ENCODE measurements around the gene DNAH1. TPM values are rescaled to one million over a fixed set of nuclear protein-coding genes. Genes with fewer than 3 reads are reported as not detected.
A peak's percentile ranks its signal among the peaks of the same experiment; 100 is the strongest.
"Not testable (repeated sequence)": the region's sequence is repeated elsewhere in the genome, so short reads cannot be mapped to it uniquely, and the experiment has no call there.

The DNAH1 gene
- total RNA-seq, 1 experiment from 2014 or later: 2.4 TPM

DNA sequence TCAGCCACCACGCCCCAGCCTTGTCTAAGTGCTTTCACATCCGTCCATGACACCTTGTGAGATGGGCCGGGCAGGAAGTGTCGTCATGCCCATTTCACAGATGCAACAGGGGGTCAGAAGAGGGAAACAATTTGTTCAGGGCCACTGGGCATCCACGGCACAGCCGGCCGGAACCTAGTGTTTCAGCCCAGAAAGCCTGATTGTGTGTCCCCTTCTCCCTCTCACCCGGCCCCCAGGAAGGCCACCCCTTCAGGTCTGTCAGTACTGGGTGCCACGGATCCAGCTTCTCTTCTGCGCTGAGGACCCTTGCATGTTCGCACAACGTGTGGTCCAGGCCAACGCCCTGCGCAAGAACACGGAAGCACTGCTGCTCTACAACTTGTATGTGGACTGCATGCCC is 15.8 kb downstream of the DNAH1 start:
- no TSS peak for BruUV-seq (replicated peaks)
- intact Hi-C loops (cut with micrococcal nuclease; ENCODE audit: unreplicated experiment) (loop anchor here (10.0 kb wide), 1 partner anchor 97 kb away; the partner anchor contains the start of gene TWF2), in situ Hi-C loops (cut with HindIII; ENCODE audit: low pct_unique_long_range_greater_than_20kb, low sequenced_read_pairs) (no loop called here)
- H3K27me3 ChIP-seq (ENCODE audit: control insufficient read depth, insufficient read depth, low read length): no peaks in the 10 kb centered on the region
- no peaks in the 10 kb centered on the region for H3K9me3 ChIP-seq (ENCODE audit: control insufficient read depth, insufficient read depth, low read depth, low read length)
- POLR2A ChIA-PET: no interaction called here
- no peak for ATAC-seq
- TF ChIP-seq POLR2AphosphoS5 (IDR thresholded peaks at IDR 0.05; ENCODE audit: low read depth, low read length): no peak
- no peak for TF ChIP-seq TCF7L2 (IDR thresholded peaks at IDR 0.05; ENCODE audit: low read depth, low read length)
- TF ChIP-seq, protein P1, sequence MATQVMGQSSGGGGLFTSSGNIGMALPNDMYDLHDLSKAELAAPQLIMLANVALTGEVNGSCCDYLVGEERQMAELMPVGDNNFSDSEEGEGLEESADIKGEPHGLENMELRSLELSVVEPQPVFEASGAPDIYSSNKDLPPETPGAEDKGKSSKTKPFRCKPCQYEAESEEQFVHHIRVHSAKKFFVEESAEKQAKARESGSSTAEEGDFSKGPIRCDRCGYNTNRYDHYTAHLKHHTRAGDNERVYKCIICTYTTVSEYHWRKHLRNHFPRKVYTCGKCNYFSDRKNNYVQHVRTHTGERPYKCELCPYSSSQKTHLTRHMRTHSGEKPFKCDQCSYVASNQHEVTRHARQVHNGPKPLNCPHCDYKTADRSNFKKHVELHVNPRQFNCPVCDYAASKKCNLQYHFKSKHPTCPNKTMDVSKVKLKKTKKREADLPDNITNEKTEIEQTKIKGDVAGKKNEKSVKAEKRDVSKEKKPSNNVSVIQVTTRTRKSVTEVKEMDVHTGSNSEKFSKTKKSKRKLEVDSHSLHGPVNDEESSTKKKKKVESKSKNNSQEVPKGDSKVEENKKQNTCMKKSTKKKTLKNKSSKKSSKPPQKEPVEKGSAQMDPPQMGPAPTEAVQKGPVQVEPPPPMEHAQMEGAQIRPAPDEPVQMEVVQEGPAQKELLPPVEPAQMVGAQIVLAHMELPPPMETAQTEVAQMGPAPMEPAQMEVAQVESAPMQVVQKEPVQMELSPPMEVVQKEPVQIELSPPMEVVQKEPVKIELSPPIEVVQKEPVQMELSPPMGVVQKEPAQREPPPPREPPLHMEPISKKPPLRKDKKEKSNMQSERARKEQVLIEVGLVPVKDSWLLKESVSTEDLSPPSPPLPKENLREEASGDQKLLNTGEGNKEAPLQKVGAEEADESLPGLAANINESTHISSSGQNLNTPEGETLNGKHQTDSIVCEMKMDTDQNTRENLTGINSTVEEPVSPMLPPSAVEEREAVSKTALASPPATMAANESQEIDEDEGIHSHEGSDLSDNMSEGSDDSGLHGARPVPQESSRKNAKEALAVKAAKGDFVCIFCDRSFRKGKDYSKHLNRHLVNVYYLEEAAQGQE (IDR thresholded peaks at IDR 0.05; ENCODE audit: insufficient read depth in 1 of 2, low read depth in 2 of 2, low read length in 1 of 2): no peak
- TF ChIP-seq, protein P2, sequence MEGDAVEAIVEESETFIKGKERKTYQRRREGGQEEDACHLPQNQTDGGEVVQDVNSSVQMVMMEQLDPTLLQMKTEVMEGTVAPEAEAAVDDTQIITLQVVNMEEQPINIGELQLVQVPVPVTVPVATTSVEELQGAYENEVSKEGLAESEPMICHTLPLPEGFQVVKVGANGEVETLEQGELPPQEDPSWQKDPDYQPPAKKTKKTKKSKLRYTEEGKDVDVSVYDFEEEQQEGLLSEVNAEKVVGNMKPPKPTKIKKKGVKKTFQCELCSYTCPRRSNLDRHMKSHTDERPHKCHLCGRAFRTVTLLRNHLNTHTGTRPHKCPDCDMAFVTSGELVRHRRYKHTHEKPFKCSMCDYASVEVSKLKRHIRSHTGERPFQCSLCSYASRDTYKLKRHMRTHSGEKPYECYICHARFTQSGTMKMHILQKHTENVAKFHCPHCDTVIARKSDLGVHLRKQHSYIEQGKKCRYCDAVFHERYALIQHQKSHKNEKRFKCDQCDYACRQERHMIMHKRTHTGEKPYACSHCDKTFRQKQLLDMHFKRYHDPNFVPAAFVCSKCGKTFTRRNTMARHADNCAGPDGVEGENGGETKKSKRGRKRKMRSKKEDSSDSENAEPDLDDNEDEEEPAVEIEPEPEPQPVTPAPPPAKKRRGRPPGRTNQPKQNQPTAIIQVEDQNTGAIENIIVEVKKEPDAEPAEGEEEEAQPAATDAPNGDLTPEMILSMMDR (IDR thresholded peaks at IDR 0.05): no peak
- TF ChIP-seq SIN3A (IDR thresholded peaks at IDR 0.05; ENCODE audit: borderline replicate concordance, insufficient read depth, low read depth, low read length): no peak
- no peak overlapping the region for H3K27ac ChIP-seq (ENCODE audit: low read length)
- no peaks in the 10 kb centered on the region for H3K4me1 ChIP-seq (ENCODE audit: control insufficient read depth, insufficient read depth, low read length)
- H3K4me3 ChIP-seq (ENCODE audit: low read depth in 2 of 2, low read length in 2 of 2): no peak overlapping the region
- no peaks in the 10 kb centered on the region for H3K36me3 ChIP-seq (ENCODE audit: control insufficient read depth, insufficient read depth, low read length)
- no peak for DNase-seq (ENCODE audit: low read depth, low spot score)
- CTCF ChIA-PET: no interaction called here

DNA sequence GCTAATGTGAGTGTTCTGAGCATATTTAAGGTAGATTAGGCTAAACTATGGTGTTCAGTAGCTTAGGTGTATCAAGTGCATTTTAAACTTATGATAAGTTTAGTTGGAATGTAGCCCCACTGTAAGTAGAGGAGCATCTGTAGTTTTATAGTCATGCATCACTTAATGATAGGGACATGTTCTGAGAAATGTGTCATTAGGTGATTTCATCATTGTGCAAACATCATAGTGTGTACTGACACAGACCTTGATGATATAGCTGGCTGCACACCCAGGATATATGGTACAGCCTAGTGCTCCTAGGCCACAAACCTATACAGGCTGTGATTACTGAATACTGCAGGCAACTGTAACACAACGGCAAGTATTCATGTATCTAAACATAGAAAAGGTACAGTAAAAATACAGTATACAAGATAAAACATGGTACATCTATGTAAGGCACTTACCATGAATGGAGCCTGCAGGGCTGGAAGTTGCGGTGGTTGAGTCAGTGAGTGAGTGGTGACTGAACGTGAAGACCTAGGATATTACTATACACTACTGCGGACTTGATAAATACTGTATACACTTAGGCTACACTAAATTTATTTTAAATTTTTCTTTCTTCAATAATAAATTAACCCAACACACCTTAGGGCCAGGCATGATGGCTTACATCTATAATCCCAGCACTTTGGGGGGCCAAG is 17.9 kb downstream of the DNAH1 start:
- Histone ChIP-seq H3K27me3 (ENCODE audit: control insufficient read depth, insufficient read depth, low read length) (no peaks in the 10 kb centered on the region), H3K4me1 (ENCODE audit: control insufficient read depth, insufficient read depth, low read length) (no peaks in the 10 kb centered on the region), H3K4me3 (ENCODE audit: low read depth in 2 of 2, low read length in 2 of 2) (no peak overlapping the region), H3K27ac (ENCODE audit: low read length) (no peak overlapping the region), H3K9me3 (ENCODE audit: control insufficient read depth, insufficient read depth, low read depth, low read length) (no peaks in the 10 kb centered on the region), H3K36me3 (ENCODE audit: control insufficient read depth, insufficient read depth, low read length) (no peaks in the 10 kb centered on the region)
- ChIA-PET POLR2A (no interaction called here), CTCF (no interaction called here)
- TF ChIP-seq TCF7L2 (IDR thresholded peaks at IDR 0.05; ENCODE audit: low read depth, low read length): no peak
- TF ChIP-seq, protein P2 (IDR thresholded peaks at IDR 0.05): no peak
- TF ChIP-seq, protein P1 (IDR thresholded peaks at IDR 0.05; ENCODE audit: insufficient read depth in 1 of 2, low read depth in 2 of 2, low read length in 1 of 2): no peak
- TF ChIP-seq SIN3A (IDR thresholded peaks at IDR 0.05; ENCODE audit: borderline replicate concordance, insufficient read depth, low read depth, low read length): no peak
- TF ChIP-seq POLR2AphosphoS5 (IDR thresholded peaks at IDR 0.05; ENCODE audit: low read depth, low read length): no peak
- ATAC-seq (peak; percentile 75), DNase-seq (ENCODE audit: low read depth, low spot score) (peak; percentile 63)
- intact Hi-C loops (cut with micrococcal nuclease; ENCODE audit: unreplicated experiment) (loop anchor here (10.0 kb wide), 1 partner anchor 99 kb away; the partner anchor contains the start of gene TWF2), in situ Hi-C loops (cut with HindIII; ENCODE audit: low pct_unique_long_range_greater_than_20kb, low sequenced_read_pairs) (no loop called here)
- BruUV-seq (replicated peaks): no TSS peak

DNA sequence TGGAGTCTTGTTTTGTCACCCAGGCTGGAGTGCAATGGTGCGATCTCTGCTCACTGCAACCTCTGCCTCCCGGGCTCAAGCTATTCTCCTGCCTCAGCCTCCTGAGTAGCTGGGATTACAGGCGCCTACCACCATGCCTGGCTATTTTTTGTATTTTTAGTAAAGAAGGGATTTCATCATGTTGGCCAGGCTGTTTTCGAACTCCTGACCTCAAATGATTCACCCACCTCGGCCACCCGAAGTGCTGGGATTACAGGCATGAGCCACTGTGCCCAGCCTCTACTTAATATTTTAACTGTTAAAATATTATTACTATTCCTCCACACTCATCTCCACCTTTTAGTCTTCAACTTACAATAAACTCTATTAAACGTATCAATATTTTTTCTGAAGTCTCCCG is 22.0 kb downstream of the DNAH1 start:
- H3K4me3 ChIP-seq (ENCODE audit: low read depth in 2 of 2, low read length in 2 of 2); H3K27me3 ChIP-seq (ENCODE audit: control insufficient read depth, insufficient read depth, low read length); ATAC-seq; CTCF ChIA-PET; H3K4me1 ChIP-seq (ENCODE audit: control insufficient read depth, insufficient read depth, low read length); BruUV-seq (replicated peaks); H3K36me3 ChIP-seq (ENCODE audit: control insufficient read depth, insufficient read depth, low read length); in situ Hi-C loops (cut with HindIII; ENCODE audit: low pct_unique_long_range_greater_than_20kb, low sequenced_read_pairs); H3K27ac ChIP-seq (ENCODE audit: low read length); POLR2A ChIA-PET; DNase-seq (ENCODE audit: low read depth, low spot score); H3K9me3 ChIP-seq (ENCODE audit: control insufficient read depth, insufficient read depth, low read depth, low read length): not testable (repeated sequence)
- intact Hi-C loops (cut with micrococcal nuclease; ENCODE audit: unreplicated experiment): loop anchor here (2.0 to 10.0 kb wide), 2 partner anchors 47 to 103 kb away; partner anchors contain the start of gene TWF2

All from Panc1 (cell line).